ENCODE measurements around the gene IL17RC. TPM values are rescaled to one million over a fixed set of nuclear protein-coding genes. Genes with fewer than 3 reads are reported as not detected.
A peak's percentile ranks its signal among the peaks of the same experiment; 100 is the strongest.

IL17RC gene
- total RNA-seq, 1 experiment from 2014 or later = 23.6 TPM

DNA sequence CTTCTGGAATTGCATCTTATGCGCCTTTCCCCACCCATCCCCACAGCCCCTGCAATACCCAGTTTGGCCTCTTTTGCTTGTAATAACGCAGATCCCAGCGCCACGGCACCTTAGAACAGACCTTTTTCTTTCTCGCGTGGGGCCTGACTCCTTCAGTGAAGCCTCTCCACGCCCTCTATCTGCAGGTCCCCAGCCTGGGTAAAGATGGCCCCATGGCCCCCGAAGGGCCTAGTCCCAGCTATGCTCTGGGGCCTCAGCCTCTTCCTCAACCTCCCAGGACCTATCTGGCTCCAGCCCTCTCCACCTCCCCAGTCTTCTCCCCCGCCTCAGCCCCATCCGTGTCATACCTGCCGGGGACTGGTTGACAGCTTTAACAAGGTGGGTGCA lies 17.3 kb downstream of the IL17RC start:
- H3K27ac ChIP-seq (ENCODE audit: low read length) = peak overlapping the region; percentile 88
- ChIA-PET CTCF (interaction anchor here (0.6 kb wide), 1 partner anchor 231 kb away, joined by 3 read pairs; no protein-coding TSS in a partner anchor), POLR2A (no interaction called here)
- intact Hi-C loops (cut with micrococcal nuclease; ENCODE audit: unreplicated experiment) (no loop called here), in situ Hi-C loops (cut with HindIII; ENCODE audit: low pct_unique_long_range_greater_than_20kb, low sequenced_read_pairs) (no loop called here)
- no peaks in the 10 kb centered on the region for H3K9me3 ChIP-seq (ENCODE audit: control insufficient read depth, insufficient read depth, low read depth, low read length)
- H3K27me3 ChIP-seq (ENCODE audit: control insufficient read depth, insufficient read depth, low read length) = no peaks in the 10 kb centered on the region
- TF ChIP-seq, protein P1, sequence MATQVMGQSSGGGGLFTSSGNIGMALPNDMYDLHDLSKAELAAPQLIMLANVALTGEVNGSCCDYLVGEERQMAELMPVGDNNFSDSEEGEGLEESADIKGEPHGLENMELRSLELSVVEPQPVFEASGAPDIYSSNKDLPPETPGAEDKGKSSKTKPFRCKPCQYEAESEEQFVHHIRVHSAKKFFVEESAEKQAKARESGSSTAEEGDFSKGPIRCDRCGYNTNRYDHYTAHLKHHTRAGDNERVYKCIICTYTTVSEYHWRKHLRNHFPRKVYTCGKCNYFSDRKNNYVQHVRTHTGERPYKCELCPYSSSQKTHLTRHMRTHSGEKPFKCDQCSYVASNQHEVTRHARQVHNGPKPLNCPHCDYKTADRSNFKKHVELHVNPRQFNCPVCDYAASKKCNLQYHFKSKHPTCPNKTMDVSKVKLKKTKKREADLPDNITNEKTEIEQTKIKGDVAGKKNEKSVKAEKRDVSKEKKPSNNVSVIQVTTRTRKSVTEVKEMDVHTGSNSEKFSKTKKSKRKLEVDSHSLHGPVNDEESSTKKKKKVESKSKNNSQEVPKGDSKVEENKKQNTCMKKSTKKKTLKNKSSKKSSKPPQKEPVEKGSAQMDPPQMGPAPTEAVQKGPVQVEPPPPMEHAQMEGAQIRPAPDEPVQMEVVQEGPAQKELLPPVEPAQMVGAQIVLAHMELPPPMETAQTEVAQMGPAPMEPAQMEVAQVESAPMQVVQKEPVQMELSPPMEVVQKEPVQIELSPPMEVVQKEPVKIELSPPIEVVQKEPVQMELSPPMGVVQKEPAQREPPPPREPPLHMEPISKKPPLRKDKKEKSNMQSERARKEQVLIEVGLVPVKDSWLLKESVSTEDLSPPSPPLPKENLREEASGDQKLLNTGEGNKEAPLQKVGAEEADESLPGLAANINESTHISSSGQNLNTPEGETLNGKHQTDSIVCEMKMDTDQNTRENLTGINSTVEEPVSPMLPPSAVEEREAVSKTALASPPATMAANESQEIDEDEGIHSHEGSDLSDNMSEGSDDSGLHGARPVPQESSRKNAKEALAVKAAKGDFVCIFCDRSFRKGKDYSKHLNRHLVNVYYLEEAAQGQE (IDR thresholded peaks at IDR 0.05; ENCODE audit: insufficient read depth in 1 of 2, low read depth in 2 of 2, low read length in 1 of 2) = no peak
- TF ChIP-seq SIN3A (IDR thresholded peaks at IDR 0.05; ENCODE audit: borderline replicate concordance, insufficient read depth, low read depth, low read length) (no peak), POLR2AphosphoS5 (IDR thresholded peaks at IDR 0.05; ENCODE audit: low read depth, low read length) (no peak), TCF7L2 (IDR thresholded peaks at IDR 0.05; ENCODE audit: low read depth, low read length) (no peak)
- TF ChIP-seq, protein P2, sequence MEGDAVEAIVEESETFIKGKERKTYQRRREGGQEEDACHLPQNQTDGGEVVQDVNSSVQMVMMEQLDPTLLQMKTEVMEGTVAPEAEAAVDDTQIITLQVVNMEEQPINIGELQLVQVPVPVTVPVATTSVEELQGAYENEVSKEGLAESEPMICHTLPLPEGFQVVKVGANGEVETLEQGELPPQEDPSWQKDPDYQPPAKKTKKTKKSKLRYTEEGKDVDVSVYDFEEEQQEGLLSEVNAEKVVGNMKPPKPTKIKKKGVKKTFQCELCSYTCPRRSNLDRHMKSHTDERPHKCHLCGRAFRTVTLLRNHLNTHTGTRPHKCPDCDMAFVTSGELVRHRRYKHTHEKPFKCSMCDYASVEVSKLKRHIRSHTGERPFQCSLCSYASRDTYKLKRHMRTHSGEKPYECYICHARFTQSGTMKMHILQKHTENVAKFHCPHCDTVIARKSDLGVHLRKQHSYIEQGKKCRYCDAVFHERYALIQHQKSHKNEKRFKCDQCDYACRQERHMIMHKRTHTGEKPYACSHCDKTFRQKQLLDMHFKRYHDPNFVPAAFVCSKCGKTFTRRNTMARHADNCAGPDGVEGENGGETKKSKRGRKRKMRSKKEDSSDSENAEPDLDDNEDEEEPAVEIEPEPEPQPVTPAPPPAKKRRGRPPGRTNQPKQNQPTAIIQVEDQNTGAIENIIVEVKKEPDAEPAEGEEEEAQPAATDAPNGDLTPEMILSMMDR (IDR thresholded peaks at IDR 0.05) = no peak
- ATAC-seq (no peak), DNase-seq (ENCODE audit: low read depth, low spot score) (no peak)
- peak overlapping the region; percentile 66 to 72 for H3K4me3 ChIP-seq (ENCODE audit: low read depth in 2 of 2, low read length in 2 of 2)
- no peaks in the 10 kb centered on the region; the same call in 1 of the 2 replicates for H3K36me3 ChIP-seq (ENCODE audit: control insufficient read depth, insufficient read depth, low read length)
- no TSS peak for BruUV-seq (replicated peaks)
- 0 out of 2 replicates have a peak, but pooled peaks cover 4% of the 10 kb centered on the region for H3K4me1 ChIP-seq (ENCODE audit: control insufficient read depth, insufficient read depth, low read length)

DNA sequence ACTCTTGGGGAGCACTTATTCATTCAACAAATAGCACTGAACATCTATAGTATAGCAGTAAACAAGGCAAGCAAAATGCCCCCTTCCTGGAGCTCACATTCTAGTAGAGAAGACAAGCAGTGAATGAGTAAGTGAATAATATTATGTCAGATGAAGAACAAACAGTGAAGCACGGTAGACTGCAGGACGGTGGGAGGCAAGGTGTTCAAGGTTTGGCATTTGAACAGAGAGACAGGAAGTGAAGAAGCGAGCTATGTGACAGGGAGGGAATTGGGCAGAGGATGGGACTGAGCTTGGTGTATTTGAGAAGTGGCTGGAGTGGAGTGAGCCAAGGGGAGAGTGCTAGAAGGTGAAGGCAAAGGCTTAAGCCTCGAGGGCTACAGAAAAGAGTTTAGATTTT lies 18.1 kb downstream of the IL17RC start:
- ChIA-PET CTCF (interaction anchor here (0.5 kb wide), 1 partner anchor 356 kb away, joined by 3 read pairs; no protein-coding TSS in a partner anchor), POLR2A (no interaction called here)
- ATAC-seq (no peak), DNase-seq (ENCODE audit: low read depth, low spot score) (no peak)
- no peaks in the 10 kb centered on the region for H3K9me3 ChIP-seq (ENCODE audit: control insufficient read depth, insufficient read depth, low read depth, low read length)
- H3K27me3 ChIP-seq (ENCODE audit: control insufficient read depth, insufficient read depth, low read length) = no peaks in the 10 kb centered on the region
- no TSS peak for BruUV-seq (replicated peaks)
- in situ Hi-C loops (cut with HindIII; ENCODE audit: low pct_unique_long_range_greater_than_20kb, low sequenced_read_pairs) (no loop called here), intact Hi-C loops (cut with micrococcal nuclease; ENCODE audit: unreplicated experiment) (no loop called here)
- 0 out of 2 replicates have a peak, but pooled peaks cover 4% of the 10 kb centered on the region for H3K4me1 ChIP-seq (ENCODE audit: control insufficient read depth, insufficient read depth, low read length)
- H3K4me3 ChIP-seq (ENCODE audit: low read depth in 2 of 2, low read length in 2 of 2) = peak overlapping the region in 1 of 2 experiments; percentile 66; a peak in 2 of 4 replicates
- H3K27ac ChIP-seq (ENCODE audit: low read length) = 0 out of 2 replicates have a peak overlapping the region, but pooled peaks have one; percentile 88
- TF ChIP-seq, protein P2 (IDR thresholded peaks at IDR 0.05) = no peak
- TF ChIP-seq POLR2AphosphoS5 (IDR thresholded peaks at IDR 0.05; ENCODE audit: low read depth, low read length) (no peak), TCF7L2 (IDR thresholded peaks at IDR 0.05; ENCODE audit: low read depth, low read length) (no peak), SIN3A (IDR thresholded peaks at IDR 0.05; ENCODE audit: borderline replicate concordance, insufficient read depth, low read depth, low read length) (no peak)
- TF ChIP-seq, protein P1 (IDR thresholded peaks at IDR 0.05; ENCODE audit: insufficient read depth in 1 of 2, low read depth in 2 of 2, low read length in 1 of 2) = no peak
- no peaks in the 10 kb centered on the region; the same call in 1 of the 2 replicates for H3K36me3 ChIP-seq (ENCODE audit: control insufficient read depth, insufficient read depth, low read length)

Measured in Panc1 (cell line).